Panc1 (cell line): Measurements from ENCODE around the gene DTX2. TPM values are rescaled to one million over a fixed set of nuclear protein-coding genes. Genes with fewer than 3 reads are reported as not detected.

Experiments used
- ATAC-seq: fragments of 200-7000 bp; cut with Tn5 transposase; 2 replicates; pipeline ENCODE4 v1.9.1; 2020; ENCODE audit warnings: mild to moderate bottlenecking, moderate library complexity
- BruUV-seq: library from RNA; stranded (reverse); fragments of 400-500 nt; replicated peaks from 2 replicates; lab custom pipeline; 2021; lab: Mats Ljungman, UMichigan
- CTCF ChIA-PET: fragments of 300-600 bp; sonication (Branson Sonifier 250); formaldehyde crosslinking; loops from one replicate; lab custom pipeline; 2022; ENCODE audit warnings: antibody characterized with exemption; lab: Charles Lee
- POLR2A ChIA-PET: fragments of 300-600 bp; sonication (Branson Sonifier 250); formaldehyde crosslinking; loops from one replicate; lab custom pipeline; 2022; ENCODE audit warnings: antibody characterized with exemption; lab: Charles Lee
- DNase-seq: peaks from one replicate; pipeline ENCODE4 v3.0.0-alpha.2; 2010; ENCODE audit warnings: low read depth, low spot score
- H3K27ac ChIP-seq: 2 replicates; pipeline ENCODE4 v1.5.1; 2011; ENCODE audit warnings: mild to moderate bottlenecking, low read length, inconsistent platforms
- H3K27me3 ChIP-seq: fragments of 200-500 bp; sonication (Bioruptor generic); 2 replicates; pipeline ENCODE4 v1.6.0; 2014; ENCODE audit warnings: low read length, inconsistent platforms; ENCODE audit not compliant: control insufficient read depth, insufficient read depth
- H3K36me3 ChIP-seq: fragments of 200-500 bp; sonication (Bioruptor generic); 2 replicates; pipeline ENCODE4 v1.5.1; 2014; ENCODE audit warnings: inconsistent platforms, mild to moderate bottlenecking, low read length, moderate library complexity; ENCODE audit not compliant: control insufficient read depth, insufficient read depth
- H3K4me1 ChIP-seq: 2 replicates; pipeline ENCODE4 v1.5.1; 2011; ENCODE audit warnings: inconsistent platforms, mild to moderate bottlenecking, low read length, moderate library complexity; ENCODE audit not compliant: control insufficient read depth, insufficient read depth
- H3K4me3 ChIP-seq, 2 experiments: 2 replicates each; pipeline ENCODE4 v1.5.1; 2011 to 2012; ENCODE audit warnings: low read depth in 2 of 2, low read length in 2 of 2, mild to moderate bottlenecking in 2 of 2, inconsistent platforms in 1 of 2, moderate library complexity in 1 of 2
- H3K9me3 ChIP-seq: fragments of 200-500 bp; sonication (Bioruptor generic); 2 replicates; pipeline ENCODE4 v1.5.1; 2014; ENCODE audit warnings: low read depth, mild to moderate bottlenecking, inconsistent platforms, low read length, moderate library complexity; ENCODE audit not compliant: control insufficient read depth, insufficient read depth
- POLR2AphosphoS5 ChIP-seq: IDR thresholded peaks from 2 replicates; pipeline ENCODE4 v1.6.1; 2012; ENCODE audit warnings: mild to moderate bottlenecking, low read depth, low read length, moderate library complexity
- SIN3A ChIP-seq: IDR thresholded peaks from 2 replicates; pipeline ENCODE4 v1.6.1; 2012; ENCODE audit warnings: low read depth, mild to moderate bottlenecking, low read length, moderate library complexity, borderline replicate concordance; ENCODE audit not compliant: insufficient read depth
- TCF7L2 ChIP-seq: IDR thresholded peaks from 2 replicates; pipeline ENCODE4 v1.6.1; 2011; ENCODE audit warnings: mild to moderate bottlenecking, low read depth, low read length, inconsistent platforms
- in situ Hi-C: cut with HindIII; loops from 2 replicates; pipeline ENCODE4 v1.10.0; 2016; ENCODE audit warnings: low sequenced_read_pairs, low pct_unique_long_range_greater_than_20kb
- intact Hi-C: fragments of 100-400 bp; cut with micrococcal nuclease; formaldehyde crosslinking; loops from one replicate; pipeline ENCODE4 v1.10.0; 2022; ENCODE audit not compliant: unreplicated experiment
- total RNA-seq: library from RNA; stranded (reverse); gene quantifications from one replicate; pipeline ENCODE4 v1.2.1, GENCODE V29; 2021; ENCODE audit not compliant: unreplicated experiment
- TF ChIP-seq, protein P1 (sequence below), 2 experiments: IDR thresholded peaks; 2 replicates each; pipeline ENCODE4 v1.6.1; 2011 to 2012; ENCODE audit warnings: low read depth in 2 of 2, control low read depth in 1 of 2, low read length in 1 of 2, mild to moderate bottlenecking in 1 of 2, moderate library complexity in 1 of 2; ENCODE audit not compliant: insufficient read depth in 1 of 2
- TF ChIP-seq, protein P2 (sequence below): fragments of 450-650 bp; IDR thresholded peaks from 2 replicates; pipeline ENCODE4 v1.5.1; 2017; ENCODE audit warnings: mild to moderate bottlenecking

DTX2 gene
- total RNA-seq, 1 experiment from 2014 or later: 27.4 TPM

DNA sequence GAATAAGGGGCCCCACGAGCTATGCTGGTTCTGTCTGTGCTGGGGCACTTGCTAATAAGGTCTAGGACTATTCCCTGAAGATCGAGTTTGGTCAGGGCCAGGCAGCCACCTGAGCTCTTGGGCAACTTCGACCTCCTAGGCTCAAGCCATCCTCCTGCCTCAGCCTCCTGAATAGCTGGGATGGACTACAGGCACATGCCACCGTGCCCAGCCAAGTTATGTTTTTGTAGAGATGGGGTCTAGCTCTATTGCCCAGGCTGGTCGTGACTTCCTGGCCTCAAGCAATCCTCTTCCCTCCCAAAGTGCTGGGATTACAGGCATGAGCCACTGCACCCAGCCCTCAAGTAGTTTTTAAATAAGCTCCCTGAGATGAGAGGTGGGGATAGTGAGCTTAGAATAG is 33.9 kb upstream of the DTX2 start:
- ATAC-seq (no peak), DNase-seq (no peak)
- Histone ChIP-seq H3K36me3 (no peaks in the 10 kb centered on the region), H3K27ac (no peak overlapping the region), H3K4me1 (peaks cover 4% of the 10 kb centered on the region; the same call in 1 of the 2 replicates), H3K27me3 (no peaks in the 10 kb centered on the region), H3K4me3 (no peak overlapping the region), H3K9me3 (no peaks in the 10 kb centered on the region)
- ChIA-PET CTCF (no interaction called here), POLR2A (no interaction called here)
- in situ Hi-C loops (no loop called here), intact Hi-C loops (no loop called here)
- TF ChIP-seq, protein P1, sequence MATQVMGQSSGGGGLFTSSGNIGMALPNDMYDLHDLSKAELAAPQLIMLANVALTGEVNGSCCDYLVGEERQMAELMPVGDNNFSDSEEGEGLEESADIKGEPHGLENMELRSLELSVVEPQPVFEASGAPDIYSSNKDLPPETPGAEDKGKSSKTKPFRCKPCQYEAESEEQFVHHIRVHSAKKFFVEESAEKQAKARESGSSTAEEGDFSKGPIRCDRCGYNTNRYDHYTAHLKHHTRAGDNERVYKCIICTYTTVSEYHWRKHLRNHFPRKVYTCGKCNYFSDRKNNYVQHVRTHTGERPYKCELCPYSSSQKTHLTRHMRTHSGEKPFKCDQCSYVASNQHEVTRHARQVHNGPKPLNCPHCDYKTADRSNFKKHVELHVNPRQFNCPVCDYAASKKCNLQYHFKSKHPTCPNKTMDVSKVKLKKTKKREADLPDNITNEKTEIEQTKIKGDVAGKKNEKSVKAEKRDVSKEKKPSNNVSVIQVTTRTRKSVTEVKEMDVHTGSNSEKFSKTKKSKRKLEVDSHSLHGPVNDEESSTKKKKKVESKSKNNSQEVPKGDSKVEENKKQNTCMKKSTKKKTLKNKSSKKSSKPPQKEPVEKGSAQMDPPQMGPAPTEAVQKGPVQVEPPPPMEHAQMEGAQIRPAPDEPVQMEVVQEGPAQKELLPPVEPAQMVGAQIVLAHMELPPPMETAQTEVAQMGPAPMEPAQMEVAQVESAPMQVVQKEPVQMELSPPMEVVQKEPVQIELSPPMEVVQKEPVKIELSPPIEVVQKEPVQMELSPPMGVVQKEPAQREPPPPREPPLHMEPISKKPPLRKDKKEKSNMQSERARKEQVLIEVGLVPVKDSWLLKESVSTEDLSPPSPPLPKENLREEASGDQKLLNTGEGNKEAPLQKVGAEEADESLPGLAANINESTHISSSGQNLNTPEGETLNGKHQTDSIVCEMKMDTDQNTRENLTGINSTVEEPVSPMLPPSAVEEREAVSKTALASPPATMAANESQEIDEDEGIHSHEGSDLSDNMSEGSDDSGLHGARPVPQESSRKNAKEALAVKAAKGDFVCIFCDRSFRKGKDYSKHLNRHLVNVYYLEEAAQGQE (IDR thresholded peaks at IDR 0.05; ENCODE audit: insufficient read depth in 1 of 2, low read depth in 2 of 2, low read length in 1 of 2): no peak
- TF ChIP-seq TCF7L2: no peak
- TF ChIP-seq POLR2AphosphoS5: no peak
- TF ChIP-seq, protein P2, sequence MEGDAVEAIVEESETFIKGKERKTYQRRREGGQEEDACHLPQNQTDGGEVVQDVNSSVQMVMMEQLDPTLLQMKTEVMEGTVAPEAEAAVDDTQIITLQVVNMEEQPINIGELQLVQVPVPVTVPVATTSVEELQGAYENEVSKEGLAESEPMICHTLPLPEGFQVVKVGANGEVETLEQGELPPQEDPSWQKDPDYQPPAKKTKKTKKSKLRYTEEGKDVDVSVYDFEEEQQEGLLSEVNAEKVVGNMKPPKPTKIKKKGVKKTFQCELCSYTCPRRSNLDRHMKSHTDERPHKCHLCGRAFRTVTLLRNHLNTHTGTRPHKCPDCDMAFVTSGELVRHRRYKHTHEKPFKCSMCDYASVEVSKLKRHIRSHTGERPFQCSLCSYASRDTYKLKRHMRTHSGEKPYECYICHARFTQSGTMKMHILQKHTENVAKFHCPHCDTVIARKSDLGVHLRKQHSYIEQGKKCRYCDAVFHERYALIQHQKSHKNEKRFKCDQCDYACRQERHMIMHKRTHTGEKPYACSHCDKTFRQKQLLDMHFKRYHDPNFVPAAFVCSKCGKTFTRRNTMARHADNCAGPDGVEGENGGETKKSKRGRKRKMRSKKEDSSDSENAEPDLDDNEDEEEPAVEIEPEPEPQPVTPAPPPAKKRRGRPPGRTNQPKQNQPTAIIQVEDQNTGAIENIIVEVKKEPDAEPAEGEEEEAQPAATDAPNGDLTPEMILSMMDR: no peak
- no peak for TF ChIP-seq SIN3A
- no TSS peak for BruUV-seq

DNA sequence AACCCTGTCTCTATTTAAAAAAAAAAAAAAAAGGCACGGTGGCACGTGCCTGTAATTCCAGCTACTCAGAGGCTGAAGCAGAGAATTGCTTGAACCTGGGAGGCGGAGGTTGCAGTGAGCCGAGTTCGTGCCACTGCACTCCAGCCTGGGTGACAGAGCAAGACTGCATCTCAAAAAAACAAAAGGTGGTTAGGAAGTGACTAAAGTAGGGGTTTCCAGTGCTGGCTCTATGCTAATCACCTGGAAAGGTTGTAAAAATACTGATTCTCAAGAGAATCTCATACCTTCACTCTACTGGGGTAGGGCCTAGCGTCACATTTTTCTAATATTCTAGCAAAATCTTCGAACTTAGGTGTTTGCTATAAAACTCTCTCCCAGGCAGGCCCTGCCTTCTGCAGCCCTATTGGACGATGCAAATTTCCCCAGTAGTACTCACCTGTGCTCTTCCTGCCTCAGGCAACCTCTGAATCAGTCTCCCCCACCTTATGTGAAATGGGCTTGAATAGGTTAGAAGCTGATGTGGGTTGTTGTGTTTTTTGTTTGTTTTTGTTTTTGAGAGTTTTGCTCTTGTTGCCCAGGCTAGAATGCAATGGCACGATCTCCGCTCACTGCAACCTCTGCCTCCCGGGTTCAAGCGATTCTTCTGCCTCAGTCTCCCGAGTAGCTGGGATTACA is 33.2 kb upstream of the DTX2 start:
- in situ Hi-C loops (no loop called here), intact Hi-C loops (no loop called here)
- Histone ChIP-seq H3K27ac (no peak overlapping the region), H3K9me3 (no peaks in the 10 kb centered on the region), H3K4me1 (peaks cover under 1% of the 10 kb centered on the region; the same call in 1 of the 2 replicates), H3K4me3 (no peak overlapping the region), H3K27me3 (no peaks in the 10 kb centered on the region), H3K36me3 (no peaks in the 10 kb centered on the region)
- ChIA-PET CTCF (no interaction called here), POLR2A (no interaction called here)
- BruUV-seq: no TSS peak
- DNase-seq: no peak
- ATAC-seq: no peak
- TF ChIP-seq, protein P2: no peak
- TF ChIP-seq TCF7L2 (no peak), POLR2AphosphoS5 (no peak), SIN3A (no peak)
- TF ChIP-seq, protein P1 (IDR thresholded peaks at IDR 0.05; ENCODE audit: insufficient read depth in 1 of 2, low read depth in 2 of 2, low read length in 1 of 2): no peak
